A549 (cell line): Measurements from ENCODE around the gene CDC14A.

ENCODE experiments used
- BCL3 ChIP-seq: fragments of >200 bp; sonication (Bioruptor Twin); formaldehyde crosslinking; IDR thresholded peaks from 3 replicates; pipeline ENCODE4 v1.6.1; 2016
- BHLHE40 ChIP-seq: IDR thresholded peaks from 2 replicates; pipeline ENCODE4 v1.6.1; 2012; ENCODE audit warnings: low read depth, low read length, inconsistent platforms
- CTCF ChIP-seq: fragments of >200 bp; sonication (Bioruptor Twin); formaldehyde crosslinking; IDR thresholded peaks from 3 replicates; pipeline ENCODE4 v1.5.1; 2016
- EP300 ChIP-seq, 2 experiments: fragments of >200 bp; sonication (Bioruptor Twin); formaldehyde crosslinking; IDR thresholded peaks; 2 replicates in 1 of 2; 3 replicates in 1 of 2; pipeline ENCODE4 v1.6.1; 2016 to 2017
- ESRRA ChIP-seq: fragments of 150-350 bp; IDR thresholded peaks from 2 replicates; pipeline ENCODE4 v1.6.1; 2014; ENCODE audit warnings: mild to moderate bottlenecking, low read length, borderline replicate concordance
- HDAC2 ChIP-seq: fragments of 200-600 bp; sonication (generic); IDR thresholded peaks from 2 replicates; pipeline ENCODE4 v1.6.1; 2016
- HMGXB4 ChIP-seq: fragments of 250-450 bp; sonication (Bioruptor Pico); IDR thresholded peaks from 2 replicates; pipeline ENCODE4 v1.5.0; 2021; ENCODE audit warnings: mild to moderate bottlenecking, moderate library complexity, borderline replicate concordance
- POLR2A ChIP-seq: IDR thresholded peaks from 2 replicates; pipeline ENCODE4 v1.6.1; 2012; ENCODE audit warnings: mild to moderate bottlenecking, low read length
- RCOR1 ChIP-seq: fragments of 150-350 bp; IDR thresholded peaks from 2 replicates; pipeline ENCODE4 v1.6.1; 2014; ENCODE audit warnings: antibody characterized with exemption, low read length, low read depth
- RFX5 ChIP-seq: fragments of 450-650 bp; IDR thresholded peaks from 2 replicates; pipeline ENCODE4 v1.7.1; 2014; ENCODE audit warnings: antibody characterized with exemption, mild to moderate bottlenecking, moderate library complexity
- ZNF302 ChIP-seq: fragments of 250-450 bp; sonication (Bioruptor Pico); IDR thresholded peaks from 2 replicates; pipeline ENCODE4 v1.9.0; 2021; ENCODE audit warnings: inconsistent platforms, mild to moderate bottlenecking, moderate library complexity

GRCh38 chr1:100496896-100497295 is 144.6 kb downstream of the CDC14A start:
- no peak for TF ChIP-seq POLR2A
- TF ChIP-seq CTCF: no peak
- TF ChIP-seq HDAC2: no peak
- TF ChIP-seq EP300 (IDR thresholded peaks at IDR 0.05): no peak
- no peak for TF ChIP-seq BHLHE40
- TF ChIP-seq BCL3: no peak
- TF ChIP-seq RCOR1: no peak
- TF ChIP-seq RFX5: no peak
- TF ChIP-seq ZNF302 (CRISPR knock-in tag): no peak
- TF ChIP-seq ESRRA: no peak
- no peak for TF ChIP-seq HMGXB4 (CRISPR knock-in tag)
